Skeletal muscle tissue (tissue), 4 donors: ENCODE data around the gene SPATA7. TPM values are rescaled to one million over a fixed set of nuclear protein-coding genes. Genes with fewer than 3 reads are reported as not detected.

Experiments
- H3K27ac ChIP-seq: one replicate; pipeline ENCODE4 v1.7.0; 2013; ENCODE audit warnings: mild to moderate bottlenecking, low read depth, low read length, inconsistent platforms
- H3K27me3 ChIP-seq, 3 donors: one replicate each; pipeline ENCODE4 v1.7.0; 2013; ENCODE audit warnings: low read length in 3 of 3; ENCODE audit not compliant: control insufficient read depth in 3 of 3, insufficient read depth in 3 of 3
- H3K36me3 ChIP-seq, 3 donors: one replicate each; pipeline ENCODE4 v1.7.0; 2013; ENCODE audit warnings: low read length in 3 of 3; ENCODE audit not compliant: control insufficient read depth in 3 of 3, insufficient read depth in 3 of 3
- H3K4me1 ChIP-seq, 3 donors: one replicate each; pipeline ENCODE4 v1.7.0; 2013; ENCODE audit warnings: low read length in 3 of 3, mild to moderate bottlenecking in 3 of 3; ENCODE audit not compliant: control insufficient read depth in 3 of 3, insufficient read depth in 3 of 3
- H3K4me3 ChIP-seq, 3 donors: one replicate each; pipeline ENCODE4 v1.7.0; 2013; ENCODE audit warnings: low read length in 3 of 3
- H3K9ac ChIP-seq, 3 donors: one replicate each; pipeline ENCODE4 v1.7.0; 2013; ENCODE audit warnings: low read length in 3 of 3, mild to moderate bottlenecking in 3 of 3, moderate library complexity in 2 of 3, low read depth in 1 of 3
- H3K9me3 ChIP-seq, 3 donors: one replicate each; pipeline ENCODE4 v1.7.0; 2013; ENCODE audit warnings: low read length in 3 of 3; ENCODE audit not compliant: control insufficient read depth in 3 of 3
- total RNA-seq: library from RNA; depleted of rRNA; stranded (reverse); fragments of >200 nt; gene quantifications from one replicate; pipeline ENCODE4 v1.2.3, GENCODE V29; 2014
- donor health status: Osteomylitis.

Gene SPATA7
- total RNA-seq, 1 donor from 2014 or later: 22.4 TPM

- H3K9me3 ChIP-seq: no peaks in the 10 kb centered on the region
- no peak overlapping the region for H3K27ac ChIP-seq
- H3K9ac ChIP-seq: no peak overlapping the region
- H3K4me3 ChIP-seq: no peak overlapping the region
- no peaks in the 10 kb centered on the region for H3K27me3 ChIP-seq
- no peaks in the 10 kb centered on the region for H3K4me1 ChIP-seq
- H3K36me3 ChIP-seq: peaks cover 30 to 55% (median 38%) of the 10 kb centered on the region in 3 donors
Measured at GRCh38 chr14:88477513-88478250, 92.2 kb downstream of the SPATA7 start.

GRCh38 chr14:88478931-88479330 lies 93.5 kb downstream of the SPATA7 start:
- no peak overlapping the region for H3K4me3 ChIP-seq
- no peaks in the 10 kb centered on the region for H3K9me3 ChIP-seq
- no peak overlapping the region for H3K27ac ChIP-seq
- peaks cover 30 to 52% (median 38%) of the 10 kb centered on the region in 3 donors for H3K36me3 ChIP-seq
- no peaks in the 10 kb centered on the region for H3K27me3 ChIP-seq
- no peak overlapping the region for H3K9ac ChIP-seq
- no peaks in the 10 kb centered on the region for H3K4me1 ChIP-seq

GRCh38 chr14:88479574-88479987 lies 94.1 kb downstream of the SPATA7 start:
- Histone ChIP-seq H3K4me1 (no peaks in the 10 kb centered on the region), H3K9ac (no peak overlapping the region), H3K27me3 (no peaks in the 10 kb centered on the region), H3K27ac (no peak overlapping the region), H3K36me3 (peaks cover 32 to 51% (median 39%) of the 10 kb centered on the region in 3 donors), H3K4me3 (no peak overlapping the region), H3K9me3 (no peaks in the 10 kb centered on the region)

GRCh38 chr14:88481059-88481458 lies 95.6 kb downstream of the SPATA7 start:
- Histone ChIP-seq H3K4me1 (no peaks in the 10 kb centered on the region), H3K36me3 (peaks cover 35 to 51% (median 39%) of the 10 kb centered on the region in 3 donors), H3K27me3 (no peaks in the 10 kb centered on the region), H3K27ac (no peak overlapping the region), H3K9me3 (no peaks in the 10 kb centered on the region), H3K4me3 (no peak overlapping the region), H3K9ac (no peak overlapping the region)

- Histone ChIP-seq H3K27me3 (no peaks in the 10 kb centered on the region), H3K9ac (no peak overlapping the region), H3K36me3 (peaks cover 35 to 45% (median 39%) of the 10 kb centered on the region in 3 donors), H3K4me3 (no peak overlapping the region), H3K9me3 (no peaks in the 10 kb centered on the region), H3K27ac (no peak overlapping the region), H3K4me1 (no peaks in the 10 kb centered on the region)
Measured at GRCh38 chr14:88481794-88482193, 96.3 kb downstream of the SPATA7 start.

- Histone ChIP-seq H3K4me1 (no peaks in the 10 kb centered on the region), H3K27me3 (no peaks in the 10 kb centered on the region), H3K9me3 (no peaks in the 10 kb centered on the region), H3K9ac (no peak overlapping the region), H3K27ac (no peak overlapping the region), H3K4me3 (no peak overlapping the region), H3K36me3 (peaks cover 34 to 41% (median 37%) of the 10 kb centered on the region in 3 donors)
Measured at GRCh38 chr14:88482524-88482923, 97.1 kb downstream of the SPATA7 start.

Other genes starting within 250 kb of the SPATA7 start
- gene KCNK10, start 62.4 kb upstream of the SPATA7 start, total RNA-seq: not detected
- gene PTPN21, start 169.3 kb downstream of the SPATA7 start, total RNA-seq: 16.2 TPM
- gene ZC3H14, start 177.4 kb downstream of the SPATA7 start, total RNA-seq: 28.7 TPM